ENCODE results near the gene MFGE8. TPM values are rescaled to one million over a fixed set of nuclear protein-coding genes. Genes with fewer than 3 reads are reported as not detected.

The MFGE8 gene
- total and polyA plus RNA-seq, 9 of the 15 experiments (the other 6 are each of a cell fraction or from before 2014, with no cell fraction given): 2.3 to 142 (median 62.3) TPM

- no peak for TF ChIP-seq GMEB1 (CRISPR knock-in tag; IDR thresholded peaks at IDR 0.05)
- TF ChIP-seq ZNF740 (CRISPR knock-in tag; IDR thresholded peaks at IDR 0.05): no peak
- no peak for TF ChIP-seq ZNF740 (tag; IDR thresholded peaks at IDR 0.05)
- no peak for TF ChIP-seq MCM7 (IDR thresholded peaks at IDR 0.05)
- no peak for TF ChIP-seq ZSCAN29 (IDR thresholded peaks at IDR 0.05)
- TF ChIP-seq ZZZ3 (IDR thresholded peaks at IDR 0.05): no peak
- no peak for TF ChIP-seq PHTF2 (CRISPR knock-in tag; IDR thresholded peaks at IDR 0.05)
- TF ChIP-seq HNRNPL (IDR thresholded peaks at IDR 0.05; ENCODE audit: low read depth, low read length): no peak
- TF ChIP-seq HBP1 (CRISPR knock-in tag; IDR thresholded peaks at IDR 0.05): no peak
- no peak for TF ChIP-seq SPI1 (IDR thresholded peaks at IDR 0.05; ENCODE audit: borderline replicate concordance, low read depth, low read length)
- TF ChIP-seq, protein P1, sequence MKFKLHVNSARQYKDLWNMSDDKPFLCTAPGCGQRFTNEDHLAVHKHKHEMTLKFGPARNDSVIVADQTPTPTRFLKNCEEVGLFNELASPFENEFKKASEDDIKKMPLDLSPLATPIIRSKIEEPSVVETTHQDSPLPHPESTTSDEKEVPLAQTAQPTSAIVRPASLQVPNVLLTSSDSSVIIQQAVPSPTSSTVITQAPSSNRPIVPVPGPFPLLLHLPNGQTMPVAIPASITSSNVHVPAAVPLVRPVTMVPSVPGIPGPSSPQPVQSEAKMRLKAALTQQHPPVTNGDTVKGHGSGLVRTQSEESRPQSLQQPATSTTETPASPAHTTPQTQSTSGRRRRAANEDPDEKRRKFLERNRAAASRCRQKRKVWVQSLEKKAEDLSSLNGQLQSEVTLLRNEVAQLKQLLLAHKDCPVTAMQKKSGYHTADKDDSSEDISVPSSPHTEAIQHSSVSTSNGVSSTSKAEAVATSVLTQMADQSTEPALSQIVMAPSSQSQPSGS (CRISPR knock-in tag; IDR thresholded peaks at IDR 0.05): no peak
- TF ChIP-seq MCM5 (IDR thresholded peaks at IDR 0.05; ENCODE audit: low read depth): no peak
- TF ChIP-seq RHOXF2B (CRISPR knock-in tag; conservative IDR thresholded peaks at IDR 0.05): no peak
- TF ChIP-seq SMC3 (conservative IDR thresholded peaks at IDR 0.05; ENCODE audit: insufficient read depth, low read depth, low read length): peak; percentile 90
- no peak for TF ChIP-seq SP2 (IDR thresholded peaks at IDR 0.05; ENCODE audit: extremely low read depth, low read depth, low read length, poor library complexity, severe bottlenecking)
- no peak for TF ChIP-seq TFE3 (CRISPR knock-in tag; IDR thresholded peaks at IDR 0.05)
- no peak for TF ChIP-seq ERF (CRISPR knock-in tag; IDR thresholded peaks at IDR 0.05)
- no peak for TF ChIP-seq MIER1 (IDR thresholded peaks at IDR 0.05; ENCODE audit: low read depth)
- no peak for TF ChIP-seq DMBX1 (CRISPR knock-in tag; IDR thresholded peaks at IDR 0.05; ENCODE audit: borderline replicate concordance)
- TF ChIP-seq ZNF232 (CRISPR knock-in tag; IDR thresholded peaks at IDR 0.05): no peak
- TF ChIP-seq TOE1 (IDR thresholded peaks at IDR 0.05; ENCODE audit: borderline replicate concordance): no peak
- TF ChIP-seq TOE1 (CRISPR knock-in tag; IDR thresholded peaks at IDR 0.05; ENCODE audit: borderline replicate concordance, low read depth): no peak
- TF ChIP-seq PTBP1 (IDR thresholded peaks at IDR 0.05; ENCODE audit: low read depth, low read length): no peak
Measured at GRCh38 chr15:88904624-88905327, 8.4 kb downstream of the MFGE8 start (continued).

Data from K562 (cell line).